ENCODE data around the gene CDH12.

Gene CDH12

GRCh38 chr5:22764736-22765135 is 88.4 kb downstream of the CDH12 start:
- no peak for DNase-seq (ENCODE audit: low read depth)

GRCh38 chr5:22757776-22758175 is 95.4 kb downstream of the CDH12 start:
- DNase-seq (ENCODE audit: low read depth): no peak

GRCh38 chr5:22754155-22754554 is 99.0 kb downstream of the CDH12 start:
- no peak for DNase-seq (ENCODE audit: low read depth)

- no peak for DNase-seq (ENCODE audit: low read depth)
Measured at GRCh38 chr5:22751536-22751935, 101.6 kb downstream of the CDH12 start.

GRCh38 chr5:22736443-22737003 is 116.6 kb downstream of the CDH12 start:
- DNase-seq (ENCODE audit: low read depth): no peak

- no peak for DNase-seq (ENCODE audit: low read depth)
Measured at GRCh38 chr5:22734907-22735306, 118.2 kb downstream of the CDH12 start.

- no peak for DNase-seq (ENCODE audit: low read depth)
Measured at GRCh38 chr5:22728610-22729009, 124.5 kb downstream of the CDH12 start.

- DNase-seq (ENCODE audit: low read depth): no peak
Measured at GRCh38 chr5:22722491-22722890, 130.7 kb downstream of the CDH12 start.

GRCh38 chr5:22722056-22722455 is 131.1 kb downstream of the CDH12 start:
- no peak for DNase-seq (ENCODE audit: low read depth)

- no peak for DNase-seq (ENCODE audit: low read depth)
Measured at GRCh38 chr5:22719842-22720241, 133.3 kb downstream of the CDH12 start.

GRCh38 chr5:22710660-22711059 is 142.5 kb downstream of the CDH12 start:
- DNase-seq (ENCODE audit: low read depth): no peak

GRCh38 chr5:22709743-22710142 is 143.4 kb downstream of the CDH12 start:
- DNase-seq (ENCODE audit: low read depth): no peak

- DNase-seq (ENCODE audit: low read depth): no peak
Measured at GRCh38 chr5:22708770-22709328, 144.3 kb downstream of the CDH12 start.

GRCh38 chr5:22706901-22707300 is 146.2 kb downstream of the CDH12 start:
- DNase-seq (ENCODE audit: low read depth): no peak

GRCh38 chr5:22699319-22699718 is 153.8 kb downstream of the CDH12 start:
- DNase-seq (ENCODE audit: low read depth): no peak

- no peak for DNase-seq (ENCODE audit: low read depth)
Measured at GRCh38 chr5:22693121-22693520, 160.0 kb downstream of the CDH12 start.

GRCh38 chr5:22683050-22683449 is 170.1 kb downstream of the CDH12 start:
- no peak for DNase-seq (ENCODE audit: low read depth)

- no peak for DNase-seq (ENCODE audit: low read depth)
Measured at GRCh38 chr5:22678886-22679285, 174.3 kb downstream of the CDH12 start.

- no peak for DNase-seq (ENCODE audit: low read depth)
Measured at GRCh38 chr5:22673131-22673530, 180.0 kb downstream of the CDH12 start.

- no peak for DNase-seq (ENCODE audit: low read depth)
Measured at GRCh38 chr5:22669345-22669744, 183.8 kb downstream of the CDH12 start.

GRCh38 chr5:22665801-22666200 is 187.3 kb downstream of the CDH12 start:
- no peak for DNase-seq (ENCODE audit: low read depth)

- no peak for DNase-seq (ENCODE audit: low read depth)
Measured at GRCh38 chr5:22663134-22663533, 190.0 kb downstream of the CDH12 start.

GRCh38 chr5:22662391-22662790 is 190.8 kb downstream of the CDH12 start:
- DNase-seq (ENCODE audit: low read depth): no peak

- DNase-seq (ENCODE audit: low read depth): no peak
Measured at GRCh38 chr5:22651355-22651754, 201.8 kb downstream of the CDH12 start.

All from stimulated activated CD8-positive, alpha-beta memory T cell treated with anti-CD3 and anti-CD28 coated beads, Interleukin-15, amount 100 ng/mL, for 24 hours (primary cell).